ENCODE data around the gene CHD2.

CHD2 gene

GRCh38 chr15:93068581-93069199 lies 168.6 kb downstream of the CHD2 start:
- Histone ChIP-seq H3K9me3 (ENCODE audit: low read length) (no peaks in the 10 kb centered on the region), H3F3A (ENCODE audit: insufficient read depth, low read length) (no peaks in the 10 kb centered on the region), H3K4me2 (ENCODE audit: low read length) (no peak overlapping the region), H2AFZ (ENCODE audit: low read length) (no peak overlapping the region), H3K79me2 (ENCODE audit: insufficient read depth, low read length) (no peaks in the 10 kb centered on the region), H4K20me1 (ENCODE audit: insufficient read depth, low read length) (no peaks in the 10 kb centered on the region), H3K27me3 (ENCODE audit: insufficient read depth, low read length) (peaks cover 16% of the 10 kb centered on the region; the same call in 1 of the 2 replicates), H3K4me1 (ENCODE audit: insufficient read depth, low read length, severe bottlenecking) (no peaks in the 10 kb centered on the region), H3K36me3 (ENCODE audit: insufficient read depth, low read length) (no peaks in the 10 kb centered on the region), H3K9ac (ENCODE audit: low read length) (no peak overlapping the region), H3K4me3 (ENCODE audit: low read depth, low read length, poor library complexity, severe bottlenecking) (no peak overlapping the region), H3K9me2 (ENCODE audit: low read depth, low read length) (no peaks in the 10 kb centered on the region), H3K27ac (ENCODE audit: low read depth, low read length, poor library complexity, severe bottlenecking) (no peak overlapping the region)
- no peak for TF ChIP-seq CTCF (IDR thresholded peaks at IDR 0.05; ENCODE audit: low read length)

GRCh38 chr15:93070132-93070531 lies 170.0 kb downstream of the CHD2 start:
- no peak overlapping the region for H3K4me2 ChIP-seq (ENCODE audit: low read length)
- H2AFZ ChIP-seq (ENCODE audit: low read length) = no peak overlapping the region
- no peaks in the 10 kb centered on the region for H3F3A ChIP-seq (ENCODE audit: insufficient read depth, low read length)
- H3K27ac ChIP-seq (ENCODE audit: low read depth, low read length, poor library complexity, severe bottlenecking) = no peak overlapping the region
- H3K9me2 ChIP-seq (ENCODE audit: low read depth, low read length) = no peaks in the 10 kb centered on the region
- peaks cover 11% of the 10 kb centered on the region; the same call in 1 of the 2 replicates for H3K27me3 ChIP-seq (ENCODE audit: insufficient read depth, low read length)
- no peaks in the 10 kb centered on the region for H3K79me2 ChIP-seq (ENCODE audit: insufficient read depth, low read length)
- H4K20me1 ChIP-seq (ENCODE audit: insufficient read depth, low read length) = no peaks in the 10 kb centered on the region
- H3K36me3 ChIP-seq (ENCODE audit: insufficient read depth, low read length) = no peaks in the 10 kb centered on the region
- no peaks in the 10 kb centered on the region for H3K9me3 ChIP-seq (ENCODE audit: low read length)
- no peaks in the 10 kb centered on the region for H3K4me1 ChIP-seq (ENCODE audit: insufficient read depth, low read length, severe bottlenecking)
- no peak overlapping the region for H3K9ac ChIP-seq (ENCODE audit: low read length)
- TF ChIP-seq EZH2 (IDR thresholded peaks at IDR 0.05; ENCODE audit: borderline replicate concordance, low read length) (no peak), CTCF (IDR thresholded peaks at IDR 0.05; ENCODE audit: low read length) (no peak)
- H3K4me3 ChIP-seq (ENCODE audit: low read depth, low read length, poor library complexity, severe bottlenecking) = no peak overlapping the region

GRCh38 chr15:93070551-93071296 lies 170.6 kb downstream of the CHD2 start:
- Histone ChIP-seq H3K36me3 (ENCODE audit: insufficient read depth, low read length) (no peaks in the 10 kb centered on the region), H3K79me2 (ENCODE audit: insufficient read depth, low read length) (no peaks in the 10 kb centered on the region), H3K4me1 (ENCODE audit: insufficient read depth, low read length, severe bottlenecking) (no peaks in the 10 kb centered on the region), H3K9me3 (ENCODE audit: low read length) (no peaks in the 10 kb centered on the region), H3K9me2 (ENCODE audit: low read depth, low read length) (no peaks in the 10 kb centered on the region), H3F3A (ENCODE audit: insufficient read depth, low read length) (no peaks in the 10 kb centered on the region), H3K9ac (ENCODE audit: low read length) (no peak overlapping the region), H3K4me3 (ENCODE audit: low read depth, low read length, poor library complexity, severe bottlenecking) (no peak overlapping the region), H4K20me1 (ENCODE audit: insufficient read depth, low read length) (no peaks in the 10 kb centered on the region), H3K27ac (ENCODE audit: low read depth, low read length, poor library complexity, severe bottlenecking) (no peak overlapping the region), H2AFZ (ENCODE audit: low read length) (no peak overlapping the region), H3K4me2 (ENCODE audit: low read length) (no peak overlapping the region), H3K27me3 (ENCODE audit: insufficient read depth, low read length) (peaks cover 7% of the 10 kb centered on the region; the same call in 1 of the 2 replicates)
- TF ChIP-seq EZH2 (IDR thresholded peaks at IDR 0.05; ENCODE audit: borderline replicate concordance, low read length) (no peak), CTCF (IDR thresholded peaks at IDR 0.05; ENCODE audit: low read length) (no peak)

Measured in OCI-LY1 (cell line).